A673 (cell line): ENCODE data around the gene FAM227B. TPM values are rescaled to one million over a fixed set of nuclear protein-coding genes. Genes with fewer than 3 reads are reported as not detected.

ENCODE experiments used
- BruUV-seq: library from RNA; stranded (reverse); fragments of 400-500 nt; replicated peaks from 2 replicates; lab custom pipeline; 2021; lab: Mats Ljungman, UMichigan
- CTCF ChIA-PET: fragments of 300-600 bp; sonication (Branson Sonifier 250); formaldehyde crosslinking; loops from one replicate; lab custom pipeline; 2022; ENCODE audit warnings: antibody characterized with exemption; lab: Charles Lee
- POLR2A ChIA-PET: fragments of 300-600 bp; sonication (Branson Sonifier 250); formaldehyde crosslinking; loops from one replicate; lab custom pipeline; 2022; ENCODE audit warnings: antibody characterized with exemption; ENCODE audit not compliant: low non-redundant PET; lab: Charles Lee
- DNase-seq: peaks from one replicate; pipeline ENCODE4 v3.0.0-alpha.2; 2015; ENCODE audit warnings: low spot score
- H3K27ac ChIP-seq: fragments of 200-600 bp; sonication (generic); 2 replicates; pipeline ENCODE4 v1.5.1; 2016; ENCODE audit warnings: mixed run types, low read depth, mild to moderate bottlenecking, mixed read lengths, antibody characterized with exemption, low read length; ENCODE audit not compliant: poor library complexity, severe bottlenecking
- H3K27me3 ChIP-seq: fragments of 200-600 bp; sonication (generic); replicated peaks from 2 replicates; pipeline ENCODE4 v1.6.1; 2017; ENCODE audit warnings: mixed run types, low read depth, mild to moderate bottlenecking, mixed read lengths, antibody characterized with exemption, low read length; ENCODE audit not compliant: insufficient read depth, poor library complexity
- H3K36me3 ChIP-seq: fragments of 200-600 bp; sonication (generic); 2 replicates; pipeline ENCODE4 v1.6.1; 2016; ENCODE audit warnings: mixed run types, mild to moderate bottlenecking, mixed read lengths, antibody characterized with exemption, low read length; ENCODE audit not compliant: insufficient read depth, poor library complexity, severe bottlenecking
- H3K4me1 ChIP-seq: fragments of 200-600 bp; sonication (generic); 2 replicates; pipeline ENCODE4 v1.6.1; 2017; ENCODE audit warnings: mixed run types, mild to moderate bottlenecking, mixed read lengths, antibody characterized with exemption, low read length; ENCODE audit not compliant: insufficient read depth, poor library complexity, severe bottlenecking
- H3K4me3 ChIP-seq: fragments of 200-600 bp; sonication (generic); 2 replicates; pipeline ENCODE4 v1.5.1; 2016; ENCODE audit warnings: low read depth, mixed run types, mild to moderate bottlenecking, mixed read lengths, low read length; ENCODE audit not compliant: poor library complexity, severe bottlenecking
- H3K9me3 ChIP-seq: fragments of 200-600 bp; sonication (generic); 2 replicates; pipeline ENCODE4 v1.6.1; 2016; ENCODE audit warnings: mixed run types, low read depth, mild to moderate bottlenecking, mixed read lengths, antibody characterized with exemption, low read length; ENCODE audit not compliant: poor library complexity, severe bottlenecking
- CTCF ChIP-seq: fragments of 300-800, 200-600 bp; sonication (generic); conservative IDR thresholded peaks from 2 replicates; pipeline ENCODE4 v1.5.1; 2017; ENCODE audit warnings: low read depth, mild to moderate bottlenecking, antibody characterized with exemption, low read length, moderate library complexity, mixed read lengths
- EZH2 ChIP-seq: fragments of 200-600 bp; sonication (generic); IDR thresholded peaks from 2 replicates; pipeline ENCODE4 v1.6.1; 2017; ENCODE audit warnings: borderline replicate concordance, low read depth, mild to moderate bottlenecking, mixed read lengths, antibody characterized with exemption, low read length; ENCODE audit not compliant: poor library complexity, severe bottlenecking
- intact Hi-C: fragments of 100-400 bp; cut with micrococcal nuclease; formaldehyde crosslinking; loops from one replicate; pipeline ENCODE4 v1.10.0; 2022; ENCODE audit not compliant: unreplicated experiment
- total RNA-seq: library from RNA; stranded (reverse); gene quantifications from 2 replicates; pipeline ENCODE4 v1.2.3, GENCODE V29; 2021

The FAM227B gene
- total RNA-seq, 1 experiment from 2014 or later, result 2.3 TPM

- DNase-seq, result no peak
- H3K27ac ChIP-seq, result no peak overlapping the region
- POLR2A ChIA-PET, result no interaction called here
- no peaks in the 10 kb centered on the region for H3K9me3 ChIP-seq
- no peak overlapping the region for H3K4me3 ChIP-seq
- intact Hi-C loops, result no loop called here
- no peaks in the 10 kb centered on the region for H3K4me1 ChIP-seq
- peaks cover 4% of the 10 kb centered on the region for H3K27me3 ChIP-seq
- CTCF ChIA-PET, result no interaction called here
- no peaks in the 10 kb centered on the region for H3K36me3 ChIP-seq
- BruUV-seq, result no TSS peak
- TF ChIP-seq EZH2, result no peak
- no peak for TF ChIP-seq CTCF
These were observed 147.6 kb downstream of the FAM227B start for GRCh38 chr15:49473031-49473430.

DNA sequence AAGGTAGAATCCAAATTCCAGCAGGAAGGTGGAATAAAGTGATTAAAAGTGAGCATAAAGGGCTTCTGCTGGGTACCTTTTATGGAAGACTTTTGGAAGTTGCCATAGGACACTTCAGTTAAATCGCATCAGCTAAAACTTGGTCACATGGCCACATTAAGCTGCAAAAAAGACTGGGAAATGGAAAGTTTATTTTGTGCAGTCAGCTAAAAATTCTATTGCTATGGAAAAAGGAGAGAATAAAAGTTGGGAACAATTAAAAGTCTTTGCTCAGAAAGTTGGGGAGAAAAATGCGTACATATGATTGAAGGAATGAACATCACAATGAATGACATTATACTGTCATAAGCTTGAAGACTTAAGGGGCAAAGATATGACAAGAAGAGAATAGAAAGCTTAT is 148.3 kb downstream of the FAM227B start:
- ChIA-PET POLR2A (no interaction called here), CTCF (interaction anchor here (0.6 kb wide), 1 partner anchor 1626 kb away, joined by 3 read pairs; no protein-coding TSS in a partner anchor)
- Histone ChIP-seq H3K9me3 (no peaks in the 10 kb centered on the region), H3K4me1 (no peaks in the 10 kb centered on the region), H3K4me3 (no peak overlapping the region), H3K27ac (no peak overlapping the region), H3K27me3 (peaks cover 4% of the 10 kb centered on the region), H3K36me3 (no peaks in the 10 kb centered on the region)
- TF ChIP-seq EZH2 (no peak), CTCF (no peak)
- no TSS peak for BruUV-seq
- DNase-seq, result no peak
- intact Hi-C loops, result no loop called here

- no peak for DNase-seq
- ChIA-PET POLR2A (no interaction called here), CTCF (interaction anchor here (0.6 to 1.4 kb wide), 2 partner anchors 532 to 1626 kb away, joined by 3 to 4 read pairs; no protein-coding TSS in a partner anchor)
- H3K9me3 ChIP-seq, result no peaks in the 10 kb centered on the region
- peaks cover 4% of the 10 kb centered on the region for H3K27me3 ChIP-seq
- no peak overlapping the region for H3K27ac ChIP-seq
- BruUV-seq, result no TSS peak
- no peaks in the 10 kb centered on the region for H3K36me3 ChIP-seq
- no peak overlapping the region for H3K4me3 ChIP-seq
- TF ChIP-seq CTCF (no peak), EZH2 (no peak)
- intact Hi-C loops, result no loop called here
- H3K4me1 ChIP-seq, result no peaks in the 10 kb centered on the region
These were observed 148.9 kb downstream of the FAM227B start for GRCh38 chr15:49471733-49472132.
